ENCODE measurements around the gene OR2F2.

DNA sequence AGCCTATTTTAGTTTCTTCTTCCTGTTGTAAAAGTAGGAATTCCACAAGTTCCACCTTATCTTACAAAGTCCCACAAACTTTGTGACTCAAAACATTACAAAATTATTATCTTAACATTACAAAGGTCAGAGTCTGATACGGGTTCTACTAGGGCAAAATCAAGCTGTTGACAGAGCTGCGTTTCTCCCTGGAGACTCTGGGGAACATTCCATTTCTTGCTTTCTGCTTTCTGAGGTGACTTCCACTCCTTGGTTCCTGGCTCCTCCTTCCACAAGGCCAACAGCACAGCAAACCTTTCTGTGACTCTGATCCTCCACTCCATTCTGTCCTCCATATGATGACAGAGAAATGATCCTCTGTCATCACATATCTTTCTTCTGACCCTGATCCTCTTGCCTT is 30.2 kb downstream of the OR2F2 start:
- TF ChIP-seq EZH2 (IDR thresholded peaks at IDR 0.05; ENCODE audit: insufficient read depth, poor library complexity, severe bottlenecking) (no peak), EZH2phosphoT487 (IDR thresholded peaks at IDR 0.05; ENCODE audit: insufficient read depth, low read depth) (no peak)
